IMR-90 (cell line): ENCODE measurements around the gene MARVELD2. TPM values are rescaled to one million over a fixed set of nuclear protein-coding genes. Genes with fewer than 3 reads are reported as not detected.

Experiments used
- ATAC-seq: fragments of 200-7000 bp; cut with Tn5 transposase; 2 replicates; pipeline ENCODE4 v1.9.1; 2020; ENCODE audit warnings: low read depth, mild to moderate bottlenecking, moderate library complexity
- BruUV-seq: library from RNA; stranded (reverse); fragments of 400-500 nt; replicated peaks from 2 replicates; lab custom pipeline; 2021; lab: Mats Ljungman, UMichigan
- CTCF ChIA-PET: fragments of 300-600 bp; formaldehyde crosslinking; extraction: SDS; loops from one replicate; lab custom pipeline; 2021; ENCODE audit warnings: antibody characterized with exemption; lab: Yijun Ruan, JAX
- POLR2A ChIA-PET: fragments of 300-600 bp; sonication (Branson Sonifier 250); formaldehyde crosslinking; loops from one replicate; lab custom pipeline; 2022; ENCODE audit warnings: antibody characterized with exemption; ENCODE audit not compliant: unreplicated experiment; lab: Charles Lee
- DNase-seq: peaks from one replicate; pipeline ENCODE4 v3.0.0; 2013
- H2AFZ ChIP-seq: replicated peaks from 2 replicates; pipeline ENCODE3; 2013; ENCODE audit warnings: low read length, mild to moderate bottlenecking; ENCODE audit not compliant: poor library complexity
- H2AK5ac ChIP-seq: 2 replicates; pipeline ENCODE4 v1.6.1; 2013; ENCODE audit warnings: low read depth, low read length, inconsistent platforms
- H2AK9ac ChIP-seq: replicated peaks from 2 replicates; pipeline ENCODE3; 2013; ENCODE audit warnings: mild to moderate bottlenecking, low read depth, low read length, moderate library complexity; ENCODE audit not compliant: poor library complexity
- H2BK120ac ChIP-seq: 2 replicates; pipeline ENCODE4 v1.6.1; 2013; ENCODE audit warnings: low read depth, low read length, inconsistent platforms
- H2BK15ac ChIP-seq: 3 replicates; pipeline ENCODE4 v1.6.1; 2013; ENCODE audit warnings: low read depth, low read length, inconsistent platforms
- H2BK20ac ChIP-seq: 2 replicates; pipeline ENCODE4 v1.6.1; 2013; ENCODE audit warnings: low read depth, mild to moderate bottlenecking, inconsistent platforms, low read length, moderate library complexity
- H2BK5ac ChIP-seq: 2 replicates; pipeline ENCODE4 v1.6.1; 2013; ENCODE audit warnings: mild to moderate bottlenecking, low read depth, low read length, inconsistent platforms; ENCODE audit not compliant: poor library complexity, severe bottlenecking
- H3K14ac ChIP-seq: replicated peaks from 2 replicates; pipeline ENCODE4 v1.6.1; 2013; ENCODE audit warnings: low read depth, low read length, inconsistent platforms
- H3K18ac ChIP-seq: 2 replicates; pipeline ENCODE4 v1.6.1; 2013; ENCODE audit warnings: low read depth, low read length, control low read depth
- H3K23ac ChIP-seq: 2 replicates; pipeline ENCODE4 v1.6.1; 2013; ENCODE audit warnings: low read depth, low read length, inconsistent platforms
- H3K27ac ChIP-seq: 2 replicates; pipeline ENCODE4 v1.5.1; 2013; ENCODE audit warnings: mild to moderate bottlenecking, control low read depth, low read length; ENCODE audit not compliant: insufficient read depth
- H3K27me3 ChIP-seq: 2 replicates; pipeline ENCODE4 v1.6.1; 2013; ENCODE audit warnings: low read length; ENCODE audit not compliant: control insufficient read depth, insufficient read depth
- H3K36me3 ChIP-seq: 2 replicates; pipeline ENCODE4 v1.6.1; 2013; ENCODE audit warnings: low read length, mixed read lengths; ENCODE audit not compliant: control insufficient read depth, insufficient read depth
- H3K4ac ChIP-seq: 2 replicates; pipeline ENCODE4 v1.6.1; 2013; ENCODE audit warnings: low read depth, low read length, inconsistent platforms
- H3K4me1 ChIP-seq: 2 replicates; pipeline ENCODE4 v1.6.1; 2013; ENCODE audit warnings: low read length, mixed read lengths; ENCODE audit not compliant: control insufficient read depth, insufficient read depth
- H3K4me2 ChIP-seq: 2 replicates; pipeline ENCODE4 v1.6.1; 2013; ENCODE audit warnings: low read depth, mild to moderate bottlenecking, control low read depth, low read length, moderate library complexity
- H3K4me3 ChIP-seq: 2 replicates; pipeline ENCODE4 v1.5.1; 2013; ENCODE audit warnings: low read depth, mild to moderate bottlenecking, control low read depth, low read length, moderate library complexity; ENCODE audit not compliant: insufficient read depth
- H3K56ac ChIP-seq: 2 replicates; pipeline ENCODE4 v1.6.1; 2013; ENCODE audit warnings: low read length, inconsistent platforms; ENCODE audit not compliant: insufficient read depth; ENCODE audit errors: extremely low read depth
- H3K79me1 ChIP-seq, 2 experiments: 2 replicates each; pipeline ENCODE4 v1.6.1; 2013; ENCODE audit warnings: low read length in 2 of 2, inconsistent platforms in 1 of 2, low read depth in 1 of 2
- H3K9ac ChIP-seq: 2 replicates; pipeline ENCODE4 v1.6.1; 2013; ENCODE audit warnings: low read depth, low read length, control low read depth
- H3K9me1 ChIP-seq: 2 replicates; pipeline ENCODE4 v1.6.1; 2013; ENCODE audit warnings: low read length, inconsistent platforms; ENCODE audit not compliant: insufficient read depth
- H3K9me3 ChIP-seq: 2 replicates; pipeline ENCODE4 v1.6.1; 2013; ENCODE audit warnings: low read length; ENCODE audit not compliant: control insufficient read depth, insufficient read depth
- H4K20me1 ChIP-seq: 2 replicates; pipeline ENCODE4 v1.6.1; 2013; ENCODE audit warnings: low read length, inconsistent platforms; ENCODE audit not compliant: insufficient read depth
- H4K5ac ChIP-seq: 2 replicates; pipeline ENCODE4 v1.6.1; 2013; ENCODE audit warnings: mild to moderate bottlenecking, low read depth, low read length, control low read depth
- H4K8ac ChIP-seq, 2 experiments: 2 replicates each; pipeline ENCODE4 v1.6.1; 2013; ENCODE audit warnings: low read depth in 2 of 2, low read length in 2 of 2, control low read depth in 1 of 2, inconsistent platforms in 1 of 2
- H4K91ac ChIP-seq: 2 replicates; pipeline ENCODE4 v1.6.1; 2013; ENCODE audit warnings: low read depth, low read length, inconsistent platforms; ENCODE audit not compliant: insufficient read depth
- CHD1 ChIP-seq: IDR thresholded peaks from 2 replicates; pipeline ENCODE4 v1.6.1; 2012; ENCODE audit warnings: low read depth, low read length, improper control_type of control experiment
- FOS ChIP-seq: fragments of 150-350 bp; IDR thresholded peaks from 2 replicates; pipeline ENCODE4 v1.6.1; 2016; ENCODE audit warnings: low read depth, low read length
- MXI1 ChIP-seq: IDR thresholded peaks from 2 replicates; pipeline ENCODE4 v1.6.1; 2012; ENCODE audit warnings: low read depth, mild to moderate bottlenecking, low read length, moderate library complexity, borderline replicate concordance
- RAD21 ChIP-seq: IDR thresholded peaks from 2 replicates; pipeline ENCODE4 v1.6.1; 2012; ENCODE audit warnings: low read length, improper control_type of control experiment
- SMC3 ChIP-seq: fragments of 150-350 bp; IDR thresholded peaks from 2 replicates; pipeline ENCODE4 v1.6.1; 2016; ENCODE audit warnings: low read depth, mild to moderate bottlenecking, antibody characterized with exemption, low read length, moderate library complexity
- WGBS, 2 experiments: methylation state at CpG; one replicate each; pipeline versions ENCODE4 v1.1.5 to v1.1.7; 2013; ENCODE audit warnings: missing lambda C conversion rate in 2 of 2; ENCODE audit not compliant: insufficient read length in 1 of 2; ENCODE audit errors: extremely low coverage in 2 of 2; 5-methylcytosine and 5-hydroxymethylcytosine counted together
- dilution Hi-C: fragments of 300-500 bp; cut with HindIII; formaldehyde crosslinking; loops from one replicate; pipeline ENCODE4 v1.14.3; 2018; ENCODE audit warnings: low sequenced_read_pairs; ENCODE audit not compliant: unreplicated experiment
- in situ Hi-C: fragments of 300-500 bp; cut with MboI; formaldehyde crosslinking; loops from 3 replicates; pipeline ENCODE4 v1.14.3; 2019; ENCODE audit warnings: low sequenced_read_pairs, inconsistent platforms, mixed read lengths
- intact Hi-C: fragments of 100-400 bp; cut with micrococcal nuclease; formaldehyde crosslinking; loops from 2 replicates; pipeline ENCODE4 v1.10.0; 2022
- polyA plus RNA-seq, 3 experiments: library from polyadenylated mRNA; depleted of rRNA; stranded (reverse); fragments of >200 nt; gene quantifications; 2 replicates each; pipeline ENCODE4 v1.2.3, GENCODE V29; 2012; ENCODE audit warnings: low replicate concordance in 1 of 3
- total RNA-seq: library from RNA; depleted of rRNA; stranded (reverse); fragments of >200 nt; gene quantifications from 2 replicates; pipeline ENCODE4 v1.2.3, GENCODE V29; 2012
- TF ChIP-seq, protein P1 (sequence below): conservative IDR thresholded peaks from 2 replicates; pipeline ENCODE4 v1.5.1; 2012; ENCODE audit warnings: mild to moderate bottlenecking, low read depth, low read length, improper control_type of control experiment
- TF ChIP-seq, protein P2 (sequence below): fragments of 150-350 bp; IDR thresholded peaks from 2 replicates; pipeline ENCODE4 v1.6.1; 2016; ENCODE audit warnings: low read depth, mild to moderate bottlenecking, low read length, moderate library complexity, borderline replicate concordance

The MARVELD2 gene
- total and polyA plus RNA-seq, 2 of the 4 experiments (the other 2 are of a cell fraction) = 0.51 to 0.54 TPM

DNA sequence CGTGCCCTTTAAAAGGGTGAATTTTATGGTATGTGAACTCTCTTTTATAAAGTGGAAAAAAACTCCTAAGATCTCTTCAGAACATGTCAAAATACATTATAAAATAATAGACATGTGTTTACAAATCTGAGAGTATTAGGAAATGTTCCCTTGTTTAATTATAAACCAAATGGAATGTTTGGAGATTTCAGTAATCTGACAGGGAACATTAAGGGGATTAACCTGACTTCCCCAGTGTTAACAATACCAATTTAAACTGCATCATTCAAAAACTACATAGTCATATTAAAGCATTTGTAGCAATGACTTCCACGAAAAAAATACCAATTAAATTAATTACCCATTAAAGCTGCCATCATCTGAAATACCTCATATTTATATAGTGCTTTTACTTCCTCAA, 76.1 kb downstream of the MARVELD2 start:
- no peak for ATAC-seq
- no peak overlapping the region for H3K27ac ChIP-seq
- H4K91ac ChIP-seq = no peak overlapping the region
- no peaks in the 10 kb centered on the region for H3K36me3 ChIP-seq
- no peaks in the 10 kb centered on the region for H3K9me1 ChIP-seq
- H4K8ac ChIP-seq = no peak overlapping the region
- H2BK15ac ChIP-seq = no peak overlapping the region
- intact Hi-C loops = loop anchor here (10.0 kb wide), 1 partner anchor 46 kb away; no protein-coding TSS in a partner anchor
- no TSS peak for BruUV-seq
- no peak overlapping the region for H3K4ac ChIP-seq
- H3K27me3 ChIP-seq = peaks cover 48% of the 10 kb centered on the region
- no peak overlapping the region for H3K4me3 ChIP-seq
- no peak overlapping the region for H3K18ac ChIP-seq
- H3K23ac ChIP-seq = no peak overlapping the region
- no peak overlapping the region for H2BK5ac ChIP-seq
- no peak overlapping the region for H2AK5ac ChIP-seq
- CTCF ChIA-PET = no interaction called here
- no peak overlapping the region for H2BK20ac ChIP-seq
- in situ Hi-C loops = no loop called here
- DNase-seq = no peak
- H4K5ac ChIP-seq = no peak overlapping the region
- H3K4me2 ChIP-seq = no peak overlapping the region
- no peaks in the 10 kb centered on the region for H4K20me1 ChIP-seq
- H3K79me1 ChIP-seq = no peaks in the 10 kb centered on the region
- no CpG with 5 or more reads among the region's 2 CpGs for WGBS, 2 experiments
- peaks cover 6% of the 10 kb centered on the region for H3K4me1 ChIP-seq
- no peak overlapping the region for H3K56ac ChIP-seq
- no peak overlapping the region for H2BK120ac ChIP-seq
- TF ChIP-seq SMC3 = no peak
- TF ChIP-seq, protein P1, sequence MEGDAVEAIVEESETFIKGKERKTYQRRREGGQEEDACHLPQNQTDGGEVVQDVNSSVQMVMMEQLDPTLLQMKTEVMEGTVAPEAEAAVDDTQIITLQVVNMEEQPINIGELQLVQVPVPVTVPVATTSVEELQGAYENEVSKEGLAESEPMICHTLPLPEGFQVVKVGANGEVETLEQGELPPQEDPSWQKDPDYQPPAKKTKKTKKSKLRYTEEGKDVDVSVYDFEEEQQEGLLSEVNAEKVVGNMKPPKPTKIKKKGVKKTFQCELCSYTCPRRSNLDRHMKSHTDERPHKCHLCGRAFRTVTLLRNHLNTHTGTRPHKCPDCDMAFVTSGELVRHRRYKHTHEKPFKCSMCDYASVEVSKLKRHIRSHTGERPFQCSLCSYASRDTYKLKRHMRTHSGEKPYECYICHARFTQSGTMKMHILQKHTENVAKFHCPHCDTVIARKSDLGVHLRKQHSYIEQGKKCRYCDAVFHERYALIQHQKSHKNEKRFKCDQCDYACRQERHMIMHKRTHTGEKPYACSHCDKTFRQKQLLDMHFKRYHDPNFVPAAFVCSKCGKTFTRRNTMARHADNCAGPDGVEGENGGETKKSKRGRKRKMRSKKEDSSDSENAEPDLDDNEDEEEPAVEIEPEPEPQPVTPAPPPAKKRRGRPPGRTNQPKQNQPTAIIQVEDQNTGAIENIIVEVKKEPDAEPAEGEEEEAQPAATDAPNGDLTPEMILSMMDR = no peak
- TF ChIP-seq, protein P2, sequence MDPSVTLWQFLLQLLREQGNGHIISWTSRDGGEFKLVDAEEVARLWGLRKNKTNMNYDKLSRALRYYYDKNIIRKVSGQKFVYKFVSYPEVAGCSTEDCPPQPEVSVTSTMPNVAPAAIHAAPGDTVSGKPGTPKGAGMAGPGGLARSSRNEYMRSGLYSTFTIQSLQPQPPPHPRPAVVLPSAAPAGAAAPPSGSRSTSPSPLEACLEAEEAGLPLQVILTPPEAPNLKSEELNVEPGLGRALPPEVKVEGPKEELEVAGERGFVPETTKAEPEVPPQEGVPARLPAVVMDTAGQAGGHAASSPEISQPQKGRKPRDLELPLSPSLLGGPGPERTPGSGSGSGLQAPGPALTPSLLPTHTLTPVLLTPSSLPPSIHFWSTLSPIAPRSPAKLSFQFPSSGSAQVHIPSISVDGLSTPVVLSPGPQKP = no peak
- TF ChIP-seq RAD21 = no peak
- TF ChIP-seq MXI1 = no peak
- TF ChIP-seq FOS = no peak
- no peak for TF ChIP-seq CHD1
- POLR2A ChIA-PET = no interaction called here
- H3K9ac ChIP-seq = no peak overlapping the region
- no peaks in the 10 kb centered on the region for H3K9me3 ChIP-seq
- H2AFZ ChIP-seq = no peak overlapping the region
- no peak overlapping the region for H3K14ac ChIP-seq
- no peak overlapping the region for H2AK9ac ChIP-seq
- dilution Hi-C loops = no loop called here
